HG03045 (cell line): Measurements from ENCODE around the gene JMJD1C.

ENCODE experiments used
- ATAC-seq: cut with Tn5 transposase; IDR thresholded peaks from one replicate; pipeline ENCODE4 v1.9.1; 2021; ENCODE audit warnings: mild to moderate bottlenecking, moderate library complexity; ENCODE audit not compliant: unreplicated experiment

Gene JMJD1C

DNA sequence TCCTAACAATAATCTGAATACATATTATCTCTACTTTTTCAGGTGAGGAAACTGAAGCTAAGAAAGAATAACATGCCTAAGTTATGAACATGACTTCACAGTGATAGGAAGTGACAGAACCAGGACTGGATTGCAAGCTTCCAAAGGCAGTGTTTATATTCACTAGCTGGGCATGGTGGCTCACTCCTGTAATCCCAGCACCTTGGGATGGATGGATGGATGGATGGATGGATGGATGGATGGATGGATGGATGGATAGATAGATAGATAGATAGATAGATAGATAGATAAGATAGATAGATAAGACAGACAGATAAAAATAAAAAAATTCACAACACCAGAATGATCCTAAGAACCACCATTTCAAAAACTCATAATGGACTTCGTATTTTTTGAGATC, 18.2 kb upstream of the JMJD1C start:
- ATAC-seq, result no peak

DNA sequence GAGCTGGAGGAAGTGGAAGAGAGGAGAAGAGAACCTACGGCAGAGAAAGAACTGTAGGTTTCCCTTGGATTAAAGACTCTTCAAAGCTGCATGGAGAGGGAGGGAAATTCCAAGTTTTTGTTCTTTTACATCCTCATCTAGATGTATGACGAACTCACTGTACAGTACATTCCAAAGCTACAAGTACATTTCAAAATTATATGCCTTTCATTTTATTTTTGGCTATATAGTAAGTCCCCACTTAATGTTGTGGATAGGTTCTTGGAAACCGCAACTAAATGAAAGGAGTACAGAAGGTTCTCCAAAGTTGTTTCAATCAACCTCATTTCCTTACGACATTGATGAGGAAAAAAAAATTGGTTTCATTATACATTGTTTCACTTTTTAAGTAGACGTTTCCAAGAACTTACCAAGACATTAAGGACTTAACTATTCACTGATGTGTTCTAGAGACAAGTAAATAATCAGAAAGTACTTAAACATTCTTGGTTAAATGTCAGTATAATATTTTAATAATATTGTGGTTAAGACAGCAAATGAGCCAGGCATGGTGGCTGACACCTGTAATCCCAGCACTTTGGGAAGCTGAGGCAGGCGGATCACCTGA, 16.1 kb upstream of the JMJD1C start:
- no peak for ATAC-seq

DNA sequence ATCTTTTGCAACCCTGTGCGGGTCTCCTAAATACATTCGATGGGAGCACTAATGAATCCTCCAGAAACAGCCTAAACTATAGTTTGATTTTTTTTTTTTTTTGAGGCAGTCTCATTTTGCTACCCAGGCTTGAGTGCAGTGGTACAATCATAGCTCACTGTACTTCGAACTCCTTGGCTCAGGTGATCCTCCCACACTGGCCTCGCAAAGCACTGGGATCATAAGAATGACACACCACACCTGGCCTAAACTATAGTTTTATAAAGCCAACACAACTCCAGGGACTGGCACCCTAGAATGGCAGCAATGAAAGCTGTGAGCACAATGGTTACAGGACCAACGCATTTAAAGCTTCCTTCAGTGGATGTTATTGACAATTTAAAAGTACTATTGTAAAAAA, 14.5 kb upstream of the JMJD1C start:
- ATAC-seq, result no peak

DNA sequence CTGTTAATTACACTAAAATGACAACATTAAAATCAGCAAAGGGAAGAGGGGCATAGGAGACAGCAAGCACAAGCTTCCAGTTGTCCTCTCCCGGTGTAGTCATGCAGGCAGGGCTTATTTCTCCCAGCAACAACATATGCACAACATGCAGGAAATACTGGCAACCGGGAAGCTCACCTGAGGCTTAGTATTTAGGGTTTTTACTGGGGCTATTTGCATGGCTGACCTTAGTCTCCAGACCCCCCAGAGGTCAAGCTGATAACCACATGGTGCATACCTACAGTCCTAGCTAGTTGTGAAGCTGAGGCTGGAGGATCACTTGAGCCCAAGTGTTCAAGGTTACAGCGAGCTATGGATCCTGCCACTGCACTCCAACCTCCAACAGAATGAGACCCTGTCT, 12.8 kb upstream of the JMJD1C start:
- no peak for ATAC-seq

DNA sequence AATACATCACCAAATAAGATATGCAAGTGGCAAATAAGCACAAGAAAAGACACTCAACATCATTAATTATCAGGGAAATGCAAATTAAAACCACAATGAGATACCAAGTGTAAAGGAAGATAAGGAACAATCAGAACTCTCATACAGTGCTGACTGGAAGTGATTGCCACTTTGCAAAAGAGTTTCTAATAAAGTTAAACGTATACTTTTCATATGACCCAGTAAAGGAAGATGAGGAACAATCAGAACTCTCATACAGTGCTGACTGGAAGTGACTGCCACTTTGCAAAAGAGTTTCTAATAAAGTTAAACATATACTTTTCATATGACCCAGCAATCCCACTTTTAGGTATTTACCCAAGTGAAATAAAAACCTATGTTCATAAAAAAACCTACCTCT, 12.2 kb upstream of the JMJD1C start:
- ATAC-seq, result no peak

DNA sequence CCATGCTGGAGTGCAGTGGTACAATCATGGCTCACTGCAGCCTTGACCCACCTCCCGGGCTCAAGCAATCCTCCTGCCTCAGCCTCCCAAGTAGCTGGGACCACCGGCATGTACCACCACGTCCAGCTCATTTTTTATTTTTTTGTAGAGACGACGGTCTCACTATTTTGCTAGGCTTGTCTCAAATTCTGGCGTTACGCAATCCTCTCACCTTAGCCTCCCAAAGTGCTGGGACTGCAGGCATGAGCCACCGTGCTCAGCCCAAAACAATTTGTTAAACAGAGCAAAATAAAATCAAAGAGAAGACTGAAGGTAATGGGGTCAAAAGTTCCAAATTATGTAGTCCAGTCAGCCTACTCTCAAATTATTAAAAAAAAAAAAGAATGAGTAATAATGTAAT, 8.7 kb upstream of the JMJD1C start:
- no peak for ATAC-seq

DNA sequence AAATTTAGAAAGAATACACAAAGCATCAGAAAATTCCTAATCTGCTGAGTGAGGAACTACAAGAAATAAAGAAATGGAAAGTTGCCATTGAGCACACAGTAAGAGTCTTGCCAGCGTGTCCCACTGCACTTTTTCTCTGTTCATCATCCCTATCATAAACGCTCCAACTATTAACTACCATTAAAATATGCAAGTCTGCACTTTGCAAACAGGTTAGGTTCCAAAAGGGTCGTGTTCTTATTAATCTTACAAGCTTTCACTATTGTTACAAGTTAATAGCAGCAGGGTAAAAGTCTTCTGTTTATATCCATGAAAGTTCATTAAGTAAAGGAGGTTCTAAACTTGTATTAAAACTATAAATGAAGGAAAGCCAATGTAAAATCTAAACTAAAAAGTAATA, 5.2 kb upstream of the JMJD1C start:
- no peak for ATAC-seq

DNA sequence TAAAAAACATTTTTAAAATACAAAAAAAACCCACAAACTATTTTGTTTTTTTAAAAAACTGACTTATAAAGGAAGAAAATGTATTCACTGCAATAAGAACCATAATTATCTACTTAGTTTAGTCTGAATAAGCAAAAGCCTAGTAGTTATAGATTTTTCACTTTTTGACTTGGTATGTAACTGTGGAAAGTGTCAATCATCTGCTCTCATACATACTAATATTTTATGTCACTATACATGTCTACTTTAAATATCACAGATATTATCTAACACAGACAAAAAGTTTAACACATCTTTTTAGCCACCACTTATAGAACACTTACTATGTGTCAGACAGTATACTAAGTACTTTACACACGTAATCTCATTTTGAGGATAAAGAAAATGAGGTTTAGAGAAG, 3.2 kb upstream of the JMJD1C start:
- ATAC-seq, result no peak

DNA sequence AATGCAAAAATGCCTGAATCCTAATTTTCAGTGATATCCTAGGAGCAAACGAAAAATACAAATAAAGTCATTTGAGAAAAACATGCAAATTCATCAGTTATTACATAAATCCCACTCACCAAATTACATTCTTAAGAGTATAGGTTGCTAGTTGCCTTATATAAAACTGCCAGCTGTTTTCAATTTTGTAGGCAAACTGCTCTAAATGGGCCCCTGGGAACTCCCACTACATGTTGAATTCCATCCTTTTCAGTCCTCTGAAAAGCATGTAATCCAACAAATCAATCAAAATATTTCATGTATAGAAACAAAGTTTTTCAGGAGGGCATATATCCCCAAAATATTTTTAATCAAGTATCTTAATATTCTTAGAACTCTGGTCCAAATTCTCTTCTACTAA, 2.1 kb upstream of the JMJD1C start:
- no peak for ATAC-seq

DNA sequence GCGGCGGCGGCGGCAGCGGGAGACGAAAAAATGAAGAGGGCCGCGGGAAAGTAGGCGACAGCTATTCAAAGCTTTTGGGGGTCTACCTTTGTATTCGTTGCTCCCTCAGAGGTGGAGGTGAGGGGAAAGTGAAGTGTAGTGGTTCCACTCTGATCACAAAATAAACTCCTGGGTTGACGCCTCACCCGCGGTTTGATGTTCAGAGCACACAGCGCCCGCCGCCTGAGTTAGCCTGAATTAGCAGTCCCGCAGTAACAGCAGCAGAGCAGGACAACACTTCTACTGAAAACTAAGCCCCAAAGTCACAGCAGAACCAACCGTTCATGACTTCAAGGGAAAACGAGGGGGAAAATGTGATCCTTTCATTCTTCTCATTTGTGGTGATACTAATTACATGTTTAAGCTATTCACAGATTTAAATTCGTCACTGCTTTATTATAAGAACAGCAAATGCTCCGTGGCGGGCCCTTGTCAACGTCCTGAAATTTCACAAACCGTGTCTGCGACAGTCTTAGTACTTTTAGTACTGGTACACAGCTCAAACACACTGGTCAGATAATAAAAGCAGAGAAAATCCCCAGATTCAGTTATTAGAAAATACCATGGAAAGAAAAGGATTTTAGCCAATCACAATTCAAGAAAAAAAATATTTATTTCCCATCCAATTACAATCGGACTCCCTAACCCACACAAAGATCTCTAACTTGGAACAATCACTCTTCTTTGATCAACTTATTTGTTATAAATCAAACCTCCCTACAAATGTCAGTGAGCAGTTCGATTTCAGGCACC, 563 bp upstream of the JMJD1C start:
- ATAC-seq, result peak; percentile 20

DNA sequence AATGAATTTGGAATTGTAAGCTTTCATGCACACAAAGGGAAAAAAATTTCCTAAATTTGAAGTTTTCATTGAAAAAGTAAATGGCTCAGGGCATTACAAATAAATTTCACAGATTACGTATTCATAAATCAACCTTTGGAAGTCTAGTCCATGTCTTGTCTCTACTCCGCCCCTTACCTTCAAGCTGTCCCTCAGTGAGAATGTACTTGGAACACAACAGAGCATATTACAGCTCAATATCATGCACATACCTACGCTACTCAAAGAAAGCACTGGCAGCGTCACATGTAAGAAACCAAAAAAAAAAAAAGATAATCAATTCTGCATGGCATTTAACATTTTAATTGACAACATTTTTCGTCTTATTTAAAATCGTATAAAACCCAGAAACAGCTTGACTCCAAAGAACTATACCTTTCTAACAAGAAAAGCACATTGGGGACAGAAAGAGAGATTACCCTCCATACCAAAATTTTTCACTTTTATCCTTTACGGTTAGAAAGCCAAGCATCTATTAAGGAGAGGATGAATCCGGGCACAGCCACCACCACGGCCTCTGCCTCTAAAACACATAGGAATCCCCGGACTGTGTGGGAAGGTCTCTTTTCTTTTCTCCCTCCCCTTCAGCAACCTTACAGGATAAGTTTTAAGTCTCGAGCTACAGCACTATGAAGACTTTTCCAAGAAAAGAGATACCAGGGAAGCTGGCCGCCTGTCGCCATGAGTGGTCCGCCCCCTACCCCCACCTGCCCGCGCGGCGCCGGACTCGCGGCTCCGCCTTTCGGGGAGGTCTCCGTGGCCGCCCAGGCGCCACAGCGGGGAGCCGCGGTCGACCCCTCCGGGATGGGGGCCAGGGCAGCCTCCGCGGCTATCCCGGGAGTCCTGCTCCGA, 1.1 kb downstream of the JMJD1C start:
- peak; percentile 56 for ATAC-seq

DNA sequence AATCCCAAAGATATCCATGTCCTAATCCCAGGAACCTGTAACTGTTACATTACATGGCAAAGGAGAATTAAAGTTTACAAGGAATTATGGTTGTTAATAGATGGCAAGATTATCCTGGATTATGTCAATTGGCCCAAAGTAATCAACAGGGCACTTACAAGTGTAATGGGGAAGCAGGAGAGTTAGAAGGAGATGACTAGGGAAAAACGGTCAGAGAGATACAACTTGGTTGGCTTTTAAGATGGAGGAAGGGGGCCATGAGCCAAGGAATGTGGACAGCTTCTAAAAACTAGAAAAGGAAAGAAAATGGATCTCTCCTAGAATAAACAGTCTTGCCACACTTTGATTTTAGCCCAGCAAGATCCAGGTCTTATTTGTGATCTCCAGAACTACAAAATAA, 3.3 kb downstream of the JMJD1C start:
- no peak for ATAC-seq

DNA sequence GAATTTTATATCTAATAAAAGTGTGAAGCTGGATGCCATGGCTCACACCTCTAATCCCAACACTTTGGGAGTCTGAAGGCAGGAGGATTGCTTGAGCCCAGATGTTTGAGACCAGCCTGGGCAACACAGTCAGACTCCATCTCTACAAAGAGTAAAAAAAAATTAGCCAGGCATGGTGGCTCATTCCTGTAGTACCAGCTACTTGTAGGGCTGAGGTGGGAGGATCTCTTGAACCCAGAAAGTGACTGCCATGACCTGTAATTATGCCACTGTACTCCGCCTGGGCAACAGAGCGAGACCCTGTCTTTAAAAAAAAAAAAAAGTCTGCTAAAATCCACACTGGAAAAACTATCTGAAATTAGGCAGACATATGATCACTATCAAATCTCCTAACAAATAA, 7.6 kb downstream of the JMJD1C start:
- no peak for ATAC-seq

DNA sequence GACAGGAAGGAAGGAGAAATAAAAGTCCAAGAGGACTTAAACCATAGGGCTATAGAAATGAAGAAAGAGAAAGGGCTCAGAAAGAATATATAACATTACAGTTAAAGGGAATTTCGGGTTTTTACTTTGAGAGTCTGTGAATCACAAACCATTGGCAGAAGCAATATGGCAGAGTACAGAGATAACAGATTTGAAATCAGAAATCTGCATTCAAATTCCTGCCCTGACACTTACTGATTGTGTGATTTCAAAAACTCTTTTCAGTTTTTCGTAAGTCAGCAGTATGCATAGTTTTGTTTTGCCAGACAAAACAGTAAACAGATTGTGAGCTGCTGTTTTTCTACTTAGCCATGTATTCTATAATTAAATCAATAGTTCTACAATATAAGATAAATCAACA, 8.2 kb downstream of the JMJD1C start:
- ATAC-seq, result no peak

DNA sequence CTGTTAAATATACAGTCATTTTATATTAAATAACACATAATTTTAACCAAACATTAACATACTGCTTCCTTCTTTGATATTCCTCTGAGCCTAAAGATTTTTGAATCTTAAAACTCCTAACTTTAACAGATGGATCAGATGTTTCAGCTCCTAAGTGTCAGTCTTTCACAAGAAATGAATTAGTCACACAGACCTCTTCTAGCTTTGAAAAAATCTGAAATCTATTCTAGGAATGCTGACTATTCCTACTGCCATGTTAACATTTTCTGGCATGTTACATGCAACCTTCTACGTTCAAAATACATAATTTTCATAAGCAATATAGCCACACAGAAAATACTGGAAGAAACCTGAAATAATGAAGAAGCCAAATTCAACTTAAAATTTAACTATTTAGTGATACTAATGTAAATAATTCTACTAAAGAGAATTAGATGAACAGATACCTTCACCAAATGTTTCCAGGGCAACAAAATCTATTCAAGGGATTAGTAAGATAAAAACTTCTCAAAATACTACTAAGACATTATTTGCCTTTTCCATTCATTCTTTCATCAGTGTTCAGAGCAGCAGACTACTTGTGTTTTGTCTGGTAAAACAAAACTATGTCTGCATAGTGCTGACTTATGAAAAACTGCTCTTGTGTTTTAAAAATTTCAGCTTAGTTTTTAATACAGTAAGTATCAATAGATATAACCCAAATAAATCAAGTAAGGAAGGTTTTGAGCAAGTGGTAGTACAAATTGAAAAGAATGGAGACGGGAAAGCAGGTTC, 9.2 kb downstream of the JMJD1C start:
- no peak for ATAC-seq

DNA sequence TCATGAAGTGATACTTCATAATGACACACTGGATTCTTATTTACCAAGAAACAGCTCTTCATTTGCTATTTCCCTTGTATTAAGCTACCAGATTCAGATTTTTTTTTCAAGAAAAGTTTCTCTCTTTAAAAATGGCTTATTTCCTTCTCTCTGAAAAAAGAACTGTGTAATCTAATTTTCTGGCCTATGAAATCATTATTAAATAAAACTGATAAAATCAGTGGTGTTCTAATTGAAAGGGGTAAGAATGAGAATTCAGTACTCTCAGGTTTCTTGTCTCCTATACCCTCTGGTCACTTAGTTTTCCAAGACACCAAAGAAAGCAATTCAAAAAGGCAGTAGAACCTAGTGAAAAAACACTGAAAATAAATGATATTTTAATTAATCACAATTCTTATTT, 10.3 kb downstream of the JMJD1C start:
- ATAC-seq, result no peak

DNA sequence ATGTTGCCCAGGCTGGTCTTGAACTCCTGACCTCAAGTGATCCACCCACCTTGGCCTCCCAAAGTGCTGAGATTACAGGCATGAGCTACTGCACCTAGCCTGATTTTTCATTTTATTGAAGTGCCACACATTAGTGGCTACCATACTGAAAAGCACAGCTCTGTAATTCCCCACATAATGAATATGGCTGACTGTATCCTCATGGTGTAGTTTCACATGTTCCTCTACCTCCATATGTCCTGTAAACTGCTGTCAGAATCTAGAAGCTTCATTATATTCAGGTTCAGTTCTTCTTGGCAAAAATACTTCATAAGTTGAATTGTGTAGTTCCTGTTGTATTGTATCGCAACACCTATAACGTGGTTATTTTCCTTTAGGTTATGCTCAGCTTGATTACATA, 11.1 kb downstream of the JMJD1C start:
- no peak for ATAC-seq

DNA sequence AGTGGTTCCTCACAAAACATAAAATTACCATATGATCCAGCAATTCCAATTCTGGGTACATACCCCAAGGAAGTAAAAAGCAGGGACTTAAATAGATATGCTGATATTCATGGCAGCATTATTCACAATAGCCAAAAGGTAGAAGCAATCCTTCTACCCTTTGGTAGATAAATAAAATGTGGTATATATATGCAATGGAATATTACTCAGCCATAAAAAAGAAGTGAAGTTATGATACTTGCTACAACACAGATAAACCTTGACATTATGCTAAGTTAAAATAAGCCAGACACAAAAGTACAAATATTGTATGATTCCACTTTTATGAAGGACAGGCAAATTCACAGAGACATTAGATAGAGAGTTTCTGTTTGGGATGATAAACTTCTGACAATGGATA, 13.3 kb downstream of the JMJD1C start:
- ATAC-seq, result no peak

DNA sequence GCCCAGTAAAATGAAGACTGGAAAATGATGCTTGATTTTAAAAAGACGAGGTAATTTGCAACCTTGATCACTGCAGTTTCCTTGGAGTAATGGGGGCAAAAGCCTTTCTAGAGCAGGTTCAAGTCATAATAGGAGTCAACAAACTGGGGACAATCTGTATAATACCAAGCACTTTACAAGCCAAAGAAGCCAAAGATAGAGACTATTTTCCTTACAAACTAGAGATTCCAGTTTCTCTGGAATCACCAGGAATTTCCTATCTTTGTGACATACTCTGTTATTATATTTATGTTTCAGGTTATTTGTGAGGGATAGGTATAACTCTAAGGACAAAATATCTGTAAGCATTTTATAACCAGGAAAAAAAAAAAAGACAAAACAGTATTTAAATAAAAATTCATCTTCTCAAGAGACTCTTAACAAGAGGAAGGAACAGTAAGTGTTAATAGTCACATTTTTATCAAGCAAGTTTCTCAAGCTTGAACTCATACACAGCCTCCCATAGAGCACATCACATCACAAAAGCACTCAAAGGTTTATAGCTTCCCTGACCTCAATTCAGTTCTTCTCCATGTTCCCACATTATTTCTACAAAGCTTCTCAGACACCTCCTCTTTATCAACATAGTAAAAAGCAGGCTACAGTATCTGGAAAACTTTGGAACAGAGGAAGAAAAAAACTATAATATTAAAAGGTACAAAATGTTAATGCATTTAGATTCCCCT, 18.9 kb downstream of the JMJD1C start:
- ATAC-seq, result no peak

DNA sequence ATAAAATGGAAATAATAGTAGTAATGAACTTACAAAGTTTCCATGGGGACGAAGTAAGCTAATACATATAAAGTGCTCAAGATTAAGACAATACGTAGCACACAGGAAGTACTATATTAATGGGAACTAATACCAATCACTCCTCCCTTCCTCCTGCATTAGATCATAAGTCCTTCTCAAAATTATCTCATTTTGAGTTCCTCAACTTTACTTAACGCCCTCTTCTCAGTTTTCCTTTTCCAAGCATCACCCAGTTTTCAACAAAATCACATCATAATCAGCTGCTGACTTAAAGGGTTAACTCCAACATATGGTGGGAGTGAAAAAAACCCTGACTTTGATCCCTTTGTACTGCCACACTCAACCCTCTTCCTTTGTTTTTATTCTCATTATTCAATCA, 24.4 kb downstream of the JMJD1C start:
- ATAC-seq, result no peak
